Astrocyte (in vitro differentiated cells and primary cell): ENCODE results near the gene ZZZ3. TPM values are rescaled to one million over a fixed set of nuclear protein-coding genes. Genes with fewer than 3 reads are reported as not detected.
"Not testable (repeated sequence)": the region's sequence is repeated elsewhere in the genome, so short reads cannot be mapped to it uniquely, and the experiment has no call there.

ENCODE experiments used
- DNase-seq: peaks from one replicate; pipeline ENCODE4 v3.0.0-alpha.2; 2010; ENCODE audit warnings: low read depth
- FAIRE-seq: peaks from 2 replicates; lab custom pipeline; 2011; peaks lifted over from hg19 to GRCh38; lab: Jason Lieb, UNC
- H2AFZ ChIP-seq: 2 replicates; pipeline ENCODE4 v1.6.0; 2012; ENCODE audit warnings: low read depth, low read length, inconsistent platforms
- H3K27ac ChIP-seq: 2 replicates; pipeline ENCODE4 v1.5.1; 2011; ENCODE audit warnings: low read depth, low read length, inconsistent platforms
- H3K27me3 ChIP-seq: 2 replicates; pipeline ENCODE4 v1.6.0; 2011; ENCODE audit warnings: low read length, inconsistent platforms; ENCODE audit not compliant: insufficient read depth
- H3K36me3 ChIP-seq: 2 replicates; pipeline ENCODE4 v1.5.1; 2011; ENCODE audit warnings: low read length, inconsistent platforms; ENCODE audit not compliant: insufficient read depth
- H3K4me1 ChIP-seq: 2 replicates; pipeline ENCODE4 v1.5.1; 2011; ENCODE audit warnings: low read length, inconsistent platforms; ENCODE audit not compliant: insufficient read depth
- H3K4me2 ChIP-seq: 2 replicates; pipeline ENCODE4 v1.6.0; 2012; ENCODE audit warnings: low read length, inconsistent platforms
- H3K4me3 ChIP-seq: 2 replicates; pipeline ENCODE4 v1.5.1; 2011; ENCODE audit warnings: low read depth, mild to moderate bottlenecking, low read length, inconsistent platforms; ENCODE audit not compliant: insufficient read depth
- H3K79me2 ChIP-seq: 2 replicates; pipeline ENCODE4 v1.6.0; 2012; ENCODE audit warnings: mild to moderate bottlenecking, low read length, inconsistent platforms; ENCODE audit not compliant: insufficient read depth
- H3K9ac ChIP-seq: 2 replicates; pipeline ENCODE4 v1.6.0; 2012; ENCODE audit warnings: mild to moderate bottlenecking, low read length, inconsistent platforms
- H3K9me3 ChIP-seq: 2 replicates; pipeline ENCODE4 v1.5.1; 2012; ENCODE audit warnings: low read depth, mild to moderate bottlenecking, low read length, inconsistent platforms; ENCODE audit not compliant: insufficient read depth
- H4K20me1 ChIP-seq: 2 replicates; pipeline ENCODE4 v1.6.0; 2012; ENCODE audit warnings: low read length, inconsistent platforms; ENCODE audit not compliant: insufficient read depth
- H3K27ac Mint-ChIP-seq: one replicate; pipeline ENCODE4 v1.8.0; 2021; ENCODE audit warnings: mild to moderate bottlenecking, mixed read lengths; ENCODE audit not compliant: unreplicated experiment
- H3K27me3 Mint-ChIP-seq: one replicate; pipeline ENCODE4 v1.8.0; 2021; ENCODE audit warnings: low read depth, mixed read lengths; ENCODE audit not compliant: unreplicated experiment
- H3K36me3 Mint-ChIP-seq: one replicate; pipeline ENCODE4 v1.8.0; 2021; ENCODE audit warnings: low read depth, mixed read lengths; ENCODE audit not compliant: unreplicated experiment
- H3K4me1 Mint-ChIP-seq: one replicate; pipeline ENCODE4 v1.8.0; 2021; ENCODE audit warnings: low read depth, mixed read lengths; ENCODE audit not compliant: unreplicated experiment
- H3K4me3 Mint-ChIP-seq: one replicate; pipeline ENCODE4 v1.8.0; 2021; ENCODE audit warnings: mild to moderate bottlenecking, moderate library complexity, mixed read lengths; ENCODE audit not compliant: unreplicated experiment
- H3K9me3 Mint-ChIP-seq: one replicate; pipeline ENCODE4 v1.8.0; 2021; ENCODE audit warnings: mild to moderate bottlenecking, mixed read lengths; ENCODE audit not compliant: unreplicated experiment
- EZH2 ChIP-seq: IDR thresholded peaks from 2 replicates; pipeline ENCODE4 v1.6.1; 2012; ENCODE audit warnings: mild to moderate bottlenecking, low read length, inconsistent platforms; ENCODE audit not compliant: insufficient read depth
- total RNA-seq: library from RNA; stranded (reverse); gene quantifications from 2 replicates; pipeline ENCODE4 v1.2.1, GENCODE V29; 2021
- TF ChIP-seq, protein P1 (sequence below): IDR thresholded peaks from 2 replicates; pipeline ENCODE4 v1.5.1; 2011; ENCODE audit warnings: low read depth, mild to moderate bottlenecking, inconsistent platforms, low read length, moderate library complexity; ENCODE audit not compliant: insufficient read depth

ZZZ3 gene
- total RNA-seq, 1 donor from 2014 or later, result 48.4 TPM

DNA sequence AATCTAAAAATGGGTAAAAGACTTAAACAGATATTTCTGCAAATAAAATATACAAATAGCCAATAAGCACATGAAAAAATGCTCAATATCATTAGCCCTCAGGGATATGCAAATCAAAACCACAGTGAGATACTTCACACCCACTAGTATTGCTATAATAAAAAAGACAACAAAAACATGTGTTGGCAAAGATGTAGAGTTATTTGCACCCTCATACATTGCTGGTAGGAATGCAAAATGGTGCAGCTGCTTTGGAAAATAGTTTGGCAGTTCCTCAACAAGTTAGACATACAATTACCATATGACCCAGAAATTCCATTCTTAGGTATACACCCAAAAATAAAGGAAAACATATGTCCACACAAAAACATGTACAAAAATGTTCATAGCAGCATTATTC, 30.2 kb downstream of the ZZZ3 start:
- FAIRE-seq, result no peak

DNA sequence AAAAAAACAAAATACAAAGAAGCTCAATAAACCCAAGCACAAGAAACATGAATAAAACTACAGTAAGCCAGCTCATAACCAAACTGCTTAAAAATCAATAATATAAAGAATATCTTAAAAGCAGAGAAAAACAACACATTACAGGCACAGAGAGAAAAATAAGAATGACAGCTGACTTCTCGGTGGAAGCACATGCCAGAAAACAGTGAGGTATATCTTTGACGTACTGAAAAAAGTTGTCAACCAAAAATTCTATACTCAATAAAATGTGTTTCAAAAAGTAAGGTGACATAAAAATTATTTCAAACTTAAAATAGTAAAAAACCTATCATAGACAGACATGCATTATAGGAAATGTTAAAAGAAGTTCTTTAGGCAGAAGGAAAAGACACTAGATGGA, 33.3 kb downstream of the ZZZ3 start:
- H2AFZ ChIP-seq, result no peak overlapping the region
- H3K36me3 ChIP-seq, result peaks cover 2% of the 10 kb centered on the region
- no peak overlapping the region for H3K4me2 ChIP-seq
- H3K9ac ChIP-seq, result no peak overlapping the region
- Mint-ChIP-seq H3K4me3 (no peak overlapping the region), H3K27me3 (no peaks in the 10 kb centered on the region), H3K27ac (no peak overlapping the region), H3K4me1 (peaks cover 5% of the 10 kb centered on the region), H3K36me3 (peaks cover 20% of the 10 kb centered on the region), H3K9me3 (peaks cover 4% of the 10 kb centered on the region)
- no peak for DNase-seq
- no peaks in the 10 kb centered on the region for H3K9me3 ChIP-seq
- no peak for FAIRE-seq
- H3K27ac ChIP-seq, result no peak overlapping the region
- no peaks in the 10 kb centered on the region for H3K4me1 ChIP-seq
- TF ChIP-seq, protein P1, sequence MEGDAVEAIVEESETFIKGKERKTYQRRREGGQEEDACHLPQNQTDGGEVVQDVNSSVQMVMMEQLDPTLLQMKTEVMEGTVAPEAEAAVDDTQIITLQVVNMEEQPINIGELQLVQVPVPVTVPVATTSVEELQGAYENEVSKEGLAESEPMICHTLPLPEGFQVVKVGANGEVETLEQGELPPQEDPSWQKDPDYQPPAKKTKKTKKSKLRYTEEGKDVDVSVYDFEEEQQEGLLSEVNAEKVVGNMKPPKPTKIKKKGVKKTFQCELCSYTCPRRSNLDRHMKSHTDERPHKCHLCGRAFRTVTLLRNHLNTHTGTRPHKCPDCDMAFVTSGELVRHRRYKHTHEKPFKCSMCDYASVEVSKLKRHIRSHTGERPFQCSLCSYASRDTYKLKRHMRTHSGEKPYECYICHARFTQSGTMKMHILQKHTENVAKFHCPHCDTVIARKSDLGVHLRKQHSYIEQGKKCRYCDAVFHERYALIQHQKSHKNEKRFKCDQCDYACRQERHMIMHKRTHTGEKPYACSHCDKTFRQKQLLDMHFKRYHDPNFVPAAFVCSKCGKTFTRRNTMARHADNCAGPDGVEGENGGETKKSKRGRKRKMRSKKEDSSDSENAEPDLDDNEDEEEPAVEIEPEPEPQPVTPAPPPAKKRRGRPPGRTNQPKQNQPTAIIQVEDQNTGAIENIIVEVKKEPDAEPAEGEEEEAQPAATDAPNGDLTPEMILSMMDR, result no peak
- TF ChIP-seq EZH2, result no peak
- no peak overlapping the region for H3K4me3 ChIP-seq
- peaks cover 70% of the 10 kb centered on the region for H4K20me1 ChIP-seq
- peaks cover 98% of the 10 kb centered on the region for H3K79me2 ChIP-seq
- H3K27me3 ChIP-seq, result no peaks in the 10 kb centered on the region

More for the DNA sequence above, 30.2 kb downstream of the ZZZ3 start:
- Mint-ChIP-seq H3K36me3 (peaks cover 14% of the 10 kb centered on the region), H3K27me3 (no peaks in the 10 kb centered on the region), H3K4me3 (no peak overlapping the region), H3K4me1 (peaks cover 10% of the 10 kb centered on the region), H3K9me3 (peaks cover 2% of the 10 kb centered on the region), H3K27ac (no peak overlapping the region)
- Histone ChIP-seq H3K27ac (no peak overlapping the region), H3K9ac (no peak overlapping the region), H3K9me3 (no peaks in the 10 kb centered on the region), H3K36me3 (peaks cover 2% of the 10 kb centered on the region), H3K27me3 (no peaks in the 10 kb centered on the region), H2AFZ (no peak overlapping the region), H3K4me3 (no peak overlapping the region), H3K79me2 (peaks cover 98% of the 10 kb centered on the region), H3K4me2 (no peak overlapping the region), H4K20me1 (peaks cover 67% of the 10 kb centered on the region), H3K4me1 (no peaks in the 10 kb centered on the region)
- DNase-seq, result peak; percentile 11
- TF ChIP-seq, protein P1, result no peak
- no peak for TF ChIP-seq EZH2

DNA sequence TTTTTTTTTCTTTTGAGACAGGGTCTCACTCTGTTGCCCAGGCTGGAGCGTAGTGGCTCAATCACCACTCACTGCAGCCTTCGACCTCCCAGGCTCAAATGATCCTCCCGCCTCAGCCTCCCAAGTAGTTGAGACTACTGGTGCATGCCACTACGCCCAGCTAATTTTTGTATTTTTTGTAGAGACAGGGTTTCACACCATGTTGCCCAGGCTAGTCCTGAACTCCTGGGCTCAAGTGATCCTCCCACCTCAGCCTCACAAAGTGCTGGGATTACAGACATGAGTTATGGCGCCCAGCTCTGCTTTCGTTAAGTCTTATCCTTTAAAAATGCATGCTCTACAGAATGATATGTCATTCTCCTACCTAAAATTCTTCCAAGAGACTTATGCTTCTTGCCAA, 36.2 kb downstream of the ZZZ3 start:
- not testable (repeated sequence) for H3K27me3 Mint-ChIP-seq, H3K9me3 ChIP-seq, H3K9me3 Mint-ChIP-seq, H3K4me2 ChIP-seq, H3K4me3 ChIP-seq, H3K36me3 ChIP-seq, H3K27ac ChIP-seq, FAIRE-seq, H3K4me1 ChIP-seq, H3K27ac Mint-ChIP-seq, H2AFZ ChIP-seq, DNase-seq, H3K27me3 ChIP-seq, H3K4me1 Mint-ChIP-seq, H3K4me3 Mint-ChIP-seq, H3K9ac ChIP-seq
- peaks cover 23% of the 10 kb centered on the region for H3K36me3 Mint-ChIP-seq
- H4K20me1 ChIP-seq, result peaks cover 70% of the 10 kb centered on the region
- peaks cover 98% of the 10 kb centered on the region for H3K79me2 ChIP-seq
